Psoas muscle (tissue), 8 donors: ENCODE measurements around the gene B4GAT1. TPM values are rescaled to one million over a fixed set of nuclear protein-coding genes. Genes with fewer than 3 reads are reported as not detected.

ENCODE experiments used
- ATAC-seq, 4 donors: fragments of 200-7000 bp; cut with Tn5 transposase; one replicate each; pipeline ENCODE4 v1.9.1; 2020; ENCODE audit warnings: moderate library complexity in 3 of 4, mild to moderate bottlenecking in 2 of 4
- DNase-seq, 2 donors: peaks; one replicate each; pipeline ENCODE4 v3.0.0-alpha.2; 2020
- H3K27ac ChIP-seq: fragments of 200-600 bp; one replicate; pipeline ENCODE4 v1.8.0; 2022
- H3K27me3 ChIP-seq, 3 donors: fragments of 200-600 bp in 1 of 3; one replicate each; pipeline versions ENCODE4 v1.6.1 to v1.8.0; 2013 to 2022; ENCODE audit warnings: low read length in 2 of 3, mild to moderate bottlenecking in 2 of 3, moderate library complexity in 1 of 3; ENCODE audit not compliant: insufficient read depth in 3 of 3
- H3K36me3 ChIP-seq, 2 donors: fragments of 200-600 bp in 1 of 2; one replicate each; pipeline versions ENCODE4 v1.6.1 to v1.8.0; 2013 to 2022; ENCODE audit warnings: low read depth in 1 of 2, mild to moderate bottlenecking in 1 of 2, moderate library complexity in 1 of 2; ENCODE audit not compliant: insufficient read depth in 1 of 2
- H3K4me1 ChIP-seq: fragments of 200-600 bp; one replicate; pipeline ENCODE4 v1.8.0; 2022
- H3K4me3 ChIP-seq: fragments of 200-600 bp; one replicate; pipeline ENCODE4 v1.8.0; 2022; ENCODE audit warnings: mild to moderate bottlenecking
- H3K9me3 ChIP-seq: fragments of 200-600 bp; one replicate; pipeline ENCODE4 v1.8.0; 2022
- WGBS, 3 donors: extraction: QIAGEN DNeasy Blood & Tissue Kit; methylation state at CpG; one replicate each; pipeline versions ENCODE4 v1.1.6 to v1.1.7; 2013; 5-methylcytosine and 5-hydroxymethylcytosine counted together
- intact Hi-C, 2 donors: fragments of 100-400 bp; cut with DNase I; formaldehyde crosslinking; loops; one replicate each; pipeline versions ENCODE4 v1.11.0 to v1.14.2; 2022
- polyA plus RNA-seq, 3 donors: library from polyadenylated mRNA; stranded (reverse); fragments of 200-250 nt; gene quantifications; one replicate each; pipeline ENCODE4 v1.2.3, GENCODE V29; 2013
- total RNA-seq, 4 donors: library from RNA; stranded (reverse); fragmentation: NEBNext Ultra II Directional in 2 of 4; extraction: Animal tissue kit (Norgen Biotek cat#: 25700) in 2 of 4; gene quantifications; one replicate each; pipeline versions ENCODE4 v1.2.1 to v1.2.4, GENCODE V29; 2021 to 2023
- TF ChIP-seq, protein P1 (sequence below): fragments of 200-600 bp; IDR thresholded peaks from one replicate; pipeline ENCODE4 v1.8.0; 2022; ENCODE audit warnings: antibody characterized with exemption
- donor health status: healthy with polysubstance abuse.
- donor health status: DM: no; HTN: no; CAD: no; lungs with moderate emphysema.
- donor health status: Bipolar disorder and iron deficiency.
- donor health status: healthy.
- donor health status: DM: yes; HTN: yes; CAD: no.
- donor health status: DM: no; HTN: no; CAD: no.
- donor health status: DM: no; HTN: no; CAD: no.
- donor health status: DM: yes; HTN: yes; CAD: no.

Gene B4GAT1
- total and polyA plus RNA-seq, 7 donors: 12.6 to 50.3 (median 19.4) TPM

DNA sequence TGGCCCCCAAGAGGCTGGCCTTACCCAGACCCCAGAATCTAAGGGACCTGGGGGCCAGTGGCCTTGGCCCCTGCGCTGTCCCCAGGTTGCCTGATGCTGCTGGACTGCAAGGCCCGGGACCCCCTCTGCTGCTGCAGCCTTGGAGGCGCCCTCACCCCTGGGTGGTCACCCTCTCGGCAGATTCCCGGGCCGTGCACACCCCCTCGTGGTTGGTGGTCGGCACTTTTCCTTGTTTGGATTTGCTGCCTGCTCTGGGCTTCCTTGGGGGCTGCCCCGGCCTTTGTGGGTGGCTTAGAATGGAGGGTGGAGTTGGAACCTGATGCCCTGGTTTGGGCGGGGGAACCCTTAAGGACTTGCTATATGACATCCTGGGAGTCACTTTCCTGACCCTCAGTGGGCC lies 16.5 kb downstream of the B4GAT1 start:
- ATAC-seq (no peak), DNase-seq (peak in 1 of 2 donors; percentile 44)
- Histone ChIP-seq H3K4me3 (no peak overlapping the region), H3K4me1 (peaks cover 20% of the 10 kb centered on the region), H3K36me3 (peaks cover 0 to 21% of the 10 kb centered on the region in 2 donors), H3K27me3 (no peaks in the 10 kb centered on the region), H3K9me3 (no peaks in the 10 kb centered on the region), H3K27ac (no peak overlapping the region)
- intact Hi-C loops: no loop called here
- whole genome bisulfite sequencing, 3 donors: 58 to 61% (median 60%) methylated on average over 8 to 10 of the region's 10 CpGs
- TF ChIP-seq, protein P1, sequence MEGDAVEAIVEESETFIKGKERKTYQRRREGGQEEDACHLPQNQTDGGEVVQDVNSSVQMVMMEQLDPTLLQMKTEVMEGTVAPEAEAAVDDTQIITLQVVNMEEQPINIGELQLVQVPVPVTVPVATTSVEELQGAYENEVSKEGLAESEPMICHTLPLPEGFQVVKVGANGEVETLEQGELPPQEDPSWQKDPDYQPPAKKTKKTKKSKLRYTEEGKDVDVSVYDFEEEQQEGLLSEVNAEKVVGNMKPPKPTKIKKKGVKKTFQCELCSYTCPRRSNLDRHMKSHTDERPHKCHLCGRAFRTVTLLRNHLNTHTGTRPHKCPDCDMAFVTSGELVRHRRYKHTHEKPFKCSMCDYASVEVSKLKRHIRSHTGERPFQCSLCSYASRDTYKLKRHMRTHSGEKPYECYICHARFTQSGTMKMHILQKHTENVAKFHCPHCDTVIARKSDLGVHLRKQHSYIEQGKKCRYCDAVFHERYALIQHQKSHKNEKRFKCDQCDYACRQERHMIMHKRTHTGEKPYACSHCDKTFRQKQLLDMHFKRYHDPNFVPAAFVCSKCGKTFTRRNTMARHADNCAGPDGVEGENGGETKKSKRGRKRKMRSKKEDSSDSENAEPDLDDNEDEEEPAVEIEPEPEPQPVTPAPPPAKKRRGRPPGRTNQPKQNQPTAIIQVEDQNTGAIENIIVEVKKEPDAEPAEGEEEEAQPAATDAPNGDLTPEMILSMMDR: no peak

DNA sequence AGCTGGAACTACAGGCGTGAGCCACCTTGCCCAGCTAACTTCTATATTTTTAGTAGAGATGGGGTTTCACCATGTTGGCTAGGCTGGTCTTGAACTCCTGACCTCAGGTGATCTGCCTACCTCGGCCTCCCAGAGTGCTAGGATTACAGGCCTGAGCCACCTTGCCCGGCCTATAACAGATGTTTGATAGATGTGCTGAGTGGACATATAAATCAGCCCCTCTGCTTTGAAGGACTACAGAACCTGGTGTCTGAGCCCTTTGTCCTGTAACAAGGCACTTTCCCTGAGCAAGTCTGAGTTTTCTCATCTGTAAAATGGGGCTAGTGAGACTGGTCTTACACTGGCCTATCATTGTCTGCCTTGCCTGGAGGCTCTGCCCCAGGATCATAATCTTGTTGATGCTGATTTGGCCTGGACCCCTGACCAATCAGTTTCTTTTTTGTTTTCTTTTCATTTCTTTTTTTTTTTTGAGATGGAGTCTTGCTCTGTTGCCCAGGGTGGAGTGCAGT lies 18.2 kb downstream of the B4GAT1 start:
- intact Hi-C loops: no loop called here
- ATAC-seq: no peak

DNA sequence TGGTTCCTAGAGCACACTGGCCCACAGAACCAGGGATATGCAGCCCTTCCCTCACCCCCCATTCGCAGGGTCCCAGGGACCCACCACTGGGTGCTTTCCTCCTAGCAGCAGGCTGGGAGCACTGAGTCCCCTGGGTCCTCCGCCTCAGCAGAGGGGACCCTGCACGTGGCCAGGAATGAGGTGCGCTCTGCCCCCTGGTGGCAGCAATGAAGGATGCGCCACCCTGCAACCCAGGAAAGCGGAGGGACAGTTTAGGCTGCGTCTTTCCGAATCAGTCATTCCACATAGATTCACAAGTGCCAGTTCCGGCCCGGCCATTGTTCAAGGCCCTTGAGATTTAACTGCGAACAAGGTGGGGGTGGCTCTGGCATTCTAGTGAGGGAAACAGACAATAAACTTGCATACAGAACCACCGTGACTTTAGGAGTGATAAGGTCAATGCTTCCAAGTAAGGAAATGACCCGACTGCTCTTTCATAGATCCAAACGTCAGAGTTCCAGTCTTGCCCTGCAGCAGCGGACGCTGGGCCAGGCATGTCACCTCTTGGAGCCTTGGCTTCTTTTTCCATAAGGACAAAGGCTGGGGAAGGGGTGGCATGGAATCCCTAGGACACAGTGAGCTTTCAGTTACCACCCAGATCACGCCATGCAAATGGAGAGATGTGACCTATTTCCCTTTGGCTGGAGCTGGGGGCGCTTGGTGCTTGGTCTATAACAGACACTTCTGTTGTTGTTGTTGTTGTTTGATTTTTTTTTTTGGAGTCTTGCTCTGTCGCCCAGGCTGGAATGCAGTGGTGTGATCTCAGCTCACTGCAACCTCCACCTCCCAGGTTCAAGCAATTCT lies 18.9 kb downstream of the B4GAT1 start:
- TF ChIP-seq, protein P1: peak; percentile 96
- WGBS, 3 donors: 12 to 15% (median 13%) methylated on average over 19 of the region's 19 CpGs
- Histone ChIP-seq H3K36me3 (peaks cover 0 to 16% of the 10 kb centered on the region in 2 donors), H3K9me3 (no peaks in the 10 kb centered on the region), H3K4me1 (peaks cover 8% of the 10 kb centered on the region), H3K27ac (no peak overlapping the region), H3K4me3 (peak overlapping the region; percentile 42), H3K27me3 (no peaks in the 10 kb centered on the region)
- peak; percentile 79 to 87 for DNase-seq
- peak; percentile 81 to 91 (median 84) for ATAC-seq
- intact Hi-C loops: loop anchor here in 1 of 2 donors (1.0 kb wide), 1 partner anchor 16 kb away; no protein-coding TSS in a partner anchor

More for the DNA sequence above, 18.2 kb downstream of the B4GAT1 start:
- Histone ChIP-seq H3K4me1 (peaks cover 8% of the 10 kb centered on the region), H3K27me3 (no peaks in the 10 kb centered on the region), H3K27ac (no peak overlapping the region), H3K9me3 (no peaks in the 10 kb centered on the region), H3K4me3 (no peak overlapping the region), H3K36me3 (peaks cover 0 to 21% of the 10 kb centered on the region in 2 donors)
- 61 to 69% (median 67%) methylated on average over 3 of the region's 3 CpGs for whole genome bisulfite sequencing, 3 donors
- TF ChIP-seq, protein P1: no peak
- peak in 1 of 2 donors; percentile 37 for DNase-seq

DNA sequence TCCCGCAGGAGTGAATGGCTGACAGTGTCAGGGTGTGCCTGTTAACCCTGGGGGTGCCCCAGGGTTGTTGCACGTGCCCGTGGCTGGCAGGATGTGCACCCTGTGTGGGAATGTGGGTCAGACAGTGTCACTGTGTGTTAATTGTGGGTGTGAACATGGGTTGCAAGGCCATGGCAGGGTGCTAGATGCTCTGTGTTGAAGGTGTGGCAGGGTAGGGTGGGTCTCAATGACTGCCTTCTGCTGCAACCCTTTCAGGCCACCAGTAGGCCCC lies 19.5 kb downstream of the B4GAT1 start:
- H3K4me3 ChIP-seq: no peak overlapping the region
- no peak overlapping the region for H3K27ac ChIP-seq
- DNase-seq (peak in 1 of 2 donors; percentile 53), ATAC-seq (peak in 1 of 4 donors; percentile 5)
- H3K27me3 ChIP-seq: no peaks in the 10 kb centered on the region
- intact Hi-C loops: loop anchor here in 1 of 2 donors (1.0 kb wide), 1 partner anchor 16 kb away; no protein-coding TSS in a partner anchor
- H3K9me3 ChIP-seq: no peaks in the 10 kb centered on the region
- peaks cover 8% of the 10 kb centered on the region for H3K4me1 ChIP-seq
- peaks cover 0 to 10% of the 10 kb centered on the region in 2 donors for H3K36me3 ChIP-seq
- TF ChIP-seq, protein P1: no peak
- WGBS, 3 donors: 75 to 80% (median 79%) methylated on average over 3 of the region's 3 CpGs
